Measurements from ENCODE around the gene CORO6. TPM values are rescaled to one million over a fixed set of nuclear protein-coding genes. Genes with fewer than 3 reads are reported as not detected.

Gene CORO6
- total and polyA plus RNA-seq, 4 donors, result 0.23 to 3.0 (median 0.59) TPM

Small RNA genes lying within 50 kb of the gene (small RNA-seq; reads per million reads assigned to genes)
- gene RNU6-920P, result not detected

Other genes starting within 250 kb of the CORO6 start
- gene TAOK1, start 232.5 kb downstream of the CORO6 start, total RNA-seq, result 10 to 100 TPM; 19.7 to 20.5 TPM
- gene TAOK1, start 232.5 kb downstream of the CORO6 start, polyA plus RNA-seq, result 1 to 10 TPM; 4.3 to 5.5 TPM
- gene ABHD15, start 55.9 kb downstream of the CORO6 start, total RNA-seq, result 10 to 100 TPM in 1 of 2 donors, 1 to 10 TPM in 1; 5.6 to 25.7 TPM
- gene ABHD15, start 55.9 kb downstream of the CORO6 start, polyA plus RNA-seq, result 10 to 100 TPM in 1 of 2 donors, 1 to 10 TPM in 1; 6.6 to 14.7 TPM
- 10 to 100 TPM; 15.2 to 33.7 TPM for gene TP53I13, start 54.2 kb downstream of the CORO6 start, total RNA-seq
- gene TP53I13, start 54.2 kb downstream of the CORO6 start, polyA plus RNA-seq, result 10 to 100 TPM; 12.2 to 42.6 TPM
- gene GIT1, start 33.3 kb downstream of the CORO6 start, total RNA-seq, result 10 to 100 TPM in 1 of 2 donors, 1 to 10 TPM in 1; 4.3 to 11.1 TPM
- gene GIT1, start 33.3 kb downstream of the CORO6 start, polyA plus RNA-seq, result 1 to 10 TPM; 2.2 to 5.4 TPM
- gene ANKRD13B, start 29.8 kb downstream of the CORO6 start, total RNA-seq, result 1 to 10 TPM in 1 of 2 donors, under 1 TPM in 1; 0.50 to 1.6 TPM
- gene ANKRD13B, start 29.8 kb downstream of the CORO6 start, polyA plus RNA-seq, result under 1 TPM; 0.06 to 0.52 TPM